Brain microvascular endothelial cell (primary cell): Measurements from ENCODE around the gene CARHSP1.

Experiments
- DNase-seq: peaks from one replicate; pipeline ENCODE4 v3.0.0-alpha.2; 2020
- H3K27ac ChIP-seq: fragments of 250-450 bp; sonication (Bioruptor Pico); 2 replicates; pipeline ENCODE4 v1.5.1; 2020; ENCODE audit warnings: mild to moderate bottlenecking, moderate library complexity
- H3K27me3 ChIP-seq: fragments of 250-450 bp; sonication (Bioruptor Pico); replicated peaks from 2 replicates; pipeline ENCODE4 v1.5.1; 2020; ENCODE audit warnings: mild to moderate bottlenecking
- H3K36me3 ChIP-seq: fragments of 250-450 bp; sonication (Bioruptor Pico); replicated peaks from 2 replicates; pipeline ENCODE4 v1.5.1; 2020; ENCODE audit warnings: mild to moderate bottlenecking
- H3K4me3 ChIP-seq: 2 replicates; pipeline ENCODE4 v1.5.1; 2011; ENCODE audit warnings: low read depth, mild to moderate bottlenecking, control low read depth, low read length, moderate library complexity
- in situ Hi-C: cut with HindIII; loops from 2 replicates; pipeline ENCODE4 v1.10.0; 2017; ENCODE audit warnings: low sequenced_read_pairs, low pct_ligation_motif_present
- TF ChIP-seq, protein P1 (sequence below): IDR thresholded peaks from 2 replicates; pipeline ENCODE4 v1.5.1; 2011; ENCODE audit warnings: low read depth, mild to moderate bottlenecking, moderate library complexity, low read length, control low read depth, inconsistent platforms; ENCODE audit errors: missing control alignments

The CARHSP1 gene

DNA sequence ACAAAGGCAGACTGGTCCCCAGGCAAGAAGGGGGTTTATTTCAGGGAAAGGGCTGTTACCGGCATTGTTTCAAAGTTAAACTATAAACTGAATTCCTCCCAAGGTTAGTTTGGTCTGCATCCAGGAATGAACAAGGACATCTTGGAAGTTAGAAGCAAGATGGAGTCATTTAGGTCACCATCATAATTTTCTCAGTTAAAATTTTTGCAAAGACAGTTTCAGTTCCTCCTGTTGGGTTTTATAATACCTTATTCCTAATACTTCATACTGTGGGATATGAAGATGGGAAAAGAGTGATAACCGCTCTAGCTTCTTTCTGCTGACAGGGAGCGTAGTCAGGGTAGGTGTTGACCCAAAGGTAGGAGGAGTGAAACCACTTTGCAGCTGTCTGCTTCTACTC lies 46.4 kb downstream of the CARHSP1 start:
- in situ Hi-C loops, result no loop called here
- TF ChIP-seq, protein P1, sequence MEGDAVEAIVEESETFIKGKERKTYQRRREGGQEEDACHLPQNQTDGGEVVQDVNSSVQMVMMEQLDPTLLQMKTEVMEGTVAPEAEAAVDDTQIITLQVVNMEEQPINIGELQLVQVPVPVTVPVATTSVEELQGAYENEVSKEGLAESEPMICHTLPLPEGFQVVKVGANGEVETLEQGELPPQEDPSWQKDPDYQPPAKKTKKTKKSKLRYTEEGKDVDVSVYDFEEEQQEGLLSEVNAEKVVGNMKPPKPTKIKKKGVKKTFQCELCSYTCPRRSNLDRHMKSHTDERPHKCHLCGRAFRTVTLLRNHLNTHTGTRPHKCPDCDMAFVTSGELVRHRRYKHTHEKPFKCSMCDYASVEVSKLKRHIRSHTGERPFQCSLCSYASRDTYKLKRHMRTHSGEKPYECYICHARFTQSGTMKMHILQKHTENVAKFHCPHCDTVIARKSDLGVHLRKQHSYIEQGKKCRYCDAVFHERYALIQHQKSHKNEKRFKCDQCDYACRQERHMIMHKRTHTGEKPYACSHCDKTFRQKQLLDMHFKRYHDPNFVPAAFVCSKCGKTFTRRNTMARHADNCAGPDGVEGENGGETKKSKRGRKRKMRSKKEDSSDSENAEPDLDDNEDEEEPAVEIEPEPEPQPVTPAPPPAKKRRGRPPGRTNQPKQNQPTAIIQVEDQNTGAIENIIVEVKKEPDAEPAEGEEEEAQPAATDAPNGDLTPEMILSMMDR, result no peak
- DNase-seq, result no peak
- Histone ChIP-seq H3K4me3 (no peak overlapping the region), H3K27me3 (no peaks in the 10 kb centered on the region), H3K36me3 (peaks cover 64% of the 10 kb centered on the region), H3K27ac (no peak overlapping the region)

DNA sequence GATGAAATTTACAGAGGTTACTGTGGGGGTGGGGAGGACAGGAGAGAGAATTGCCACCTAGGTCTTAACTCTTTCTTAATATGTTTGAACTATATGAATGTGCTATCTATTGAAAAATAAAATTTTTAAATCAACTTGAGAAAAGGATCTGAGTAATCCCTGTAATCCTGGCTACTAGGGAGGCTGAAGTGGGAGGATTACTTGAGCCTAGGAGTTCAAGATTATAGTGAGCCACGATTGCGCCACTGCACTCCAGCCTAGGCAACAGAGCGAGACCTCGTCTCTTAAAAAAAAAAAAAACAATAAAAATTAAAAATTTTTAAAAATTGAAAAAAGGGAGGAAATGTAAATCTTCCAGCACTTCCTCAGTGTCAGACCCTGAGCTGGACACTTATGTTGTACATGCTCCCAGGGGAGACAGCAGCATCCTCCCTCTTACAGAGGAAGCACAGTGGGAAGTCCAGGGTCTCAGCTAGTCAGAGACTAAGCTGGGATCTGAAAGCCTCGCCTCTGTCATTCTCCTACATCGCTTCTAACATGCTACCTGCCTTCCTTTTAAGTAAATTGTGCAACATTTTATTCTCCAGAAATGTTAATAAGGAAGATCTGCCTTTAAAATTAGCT lies 49.3 kb downstream of the CARHSP1 start:
- no peak overlapping the region for H3K4me3 ChIP-seq
- peaks cover 84% of the 10 kb centered on the region for H3K36me3 ChIP-seq
- TF ChIP-seq, protein P1, result no peak
- H3K27me3 ChIP-seq, result no peaks in the 10 kb centered on the region
- no peak for DNase-seq
- in situ Hi-C loops, result no loop called here
- H3K27ac ChIP-seq, result no peak overlapping the region

DNA sequence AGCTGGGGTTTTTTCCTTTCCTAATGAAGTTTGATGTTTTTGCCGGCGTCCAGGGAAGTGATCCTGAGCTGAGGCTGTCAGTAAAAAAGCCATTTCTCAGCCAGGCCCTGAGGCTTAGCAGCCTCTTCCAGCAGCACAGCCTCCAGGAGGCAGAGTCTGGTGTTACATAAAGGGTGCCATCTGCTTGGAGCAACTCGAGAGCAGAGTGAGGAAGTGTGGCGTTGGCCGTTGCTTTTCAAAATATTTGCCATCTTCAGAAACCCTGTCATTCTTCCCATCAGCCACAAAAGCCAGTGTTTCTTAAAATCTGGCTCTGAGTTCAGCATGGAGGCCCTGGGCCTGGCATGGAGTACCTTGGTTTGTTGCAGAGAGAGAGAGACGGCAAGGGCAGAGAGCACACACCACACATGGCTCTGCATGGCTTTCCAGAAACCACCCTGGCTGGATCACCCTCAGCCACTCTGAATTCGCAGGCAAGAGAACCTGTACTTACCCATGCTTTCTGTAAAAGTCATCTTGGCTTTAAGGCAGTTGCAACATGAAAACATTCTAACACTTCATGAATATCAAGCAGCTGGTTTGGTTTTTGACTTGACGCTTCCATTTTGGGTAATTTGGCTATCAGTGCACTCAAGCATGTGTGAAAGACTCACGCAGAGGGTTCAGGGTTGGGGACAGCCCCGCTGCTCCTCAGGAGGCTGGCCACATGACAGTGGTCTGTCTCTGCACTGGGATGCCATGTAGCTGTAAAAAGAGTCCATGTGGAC lies 50.1 kb downstream of the CARHSP1 start:
- no peak for DNase-seq
- peaks cover 86% of the 10 kb centered on the region for H3K36me3 ChIP-seq
- in situ Hi-C loops, result no loop called here
- H3K27me3 ChIP-seq, result no peaks in the 10 kb centered on the region
- TF ChIP-seq, protein P1, result no peak
- H3K4me3 ChIP-seq, result no peak overlapping the region
- no peak overlapping the region for H3K27ac ChIP-seq

- Histone ChIP-seq H3K27me3 (no peaks in the 10 kb centered on the region), H3K27ac (no peak overlapping the region), H3K4me3 (no peak overlapping the region), H3K36me3 (peaks cover 89% of the 10 kb centered on the region)
- no peak for DNase-seq
- TF ChIP-seq, protein P1, result no peak
- in situ Hi-C loops, result no loop called here
Observed at GRCh38 chr16:8816967-8817655, 51.7 kb downstream of the CARHSP1 start.

DNA sequence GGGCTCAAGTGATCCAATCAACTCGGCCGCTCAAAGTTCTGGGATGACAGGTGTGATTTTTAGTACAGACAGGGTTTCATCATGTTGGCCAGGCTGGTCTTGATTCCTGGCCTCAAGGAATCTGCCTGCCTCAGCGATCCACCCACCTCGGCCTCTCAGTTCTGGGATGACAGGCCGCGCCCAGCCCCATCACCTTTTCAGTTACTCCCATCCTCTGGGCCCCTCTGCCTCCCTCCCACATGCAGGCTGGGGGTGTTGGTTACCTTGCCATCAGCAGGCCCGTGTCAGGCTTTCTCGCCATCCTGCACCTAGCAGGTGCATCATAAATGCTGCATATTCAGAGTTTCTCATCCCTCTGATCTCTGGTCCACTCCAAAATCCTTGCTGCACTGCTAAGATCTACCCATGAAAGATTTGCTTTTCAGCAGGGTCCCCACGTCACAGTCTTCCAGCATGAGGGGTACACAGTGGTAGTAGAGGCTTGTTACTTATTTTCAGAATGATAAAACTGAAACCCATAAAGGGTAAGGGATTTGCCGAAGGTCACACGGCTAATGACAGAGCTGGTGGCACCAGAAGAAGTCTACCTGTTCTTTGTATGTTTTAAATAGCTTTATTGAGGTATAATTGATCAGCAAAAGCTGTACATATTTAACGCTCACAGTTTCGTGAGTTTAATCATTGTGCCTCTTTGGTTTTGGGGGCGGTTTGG lies 54.6 kb downstream of the CARHSP1 start:
- TF ChIP-seq, protein P1, result no peak
- Histone ChIP-seq H3K27ac (no peak overlapping the region), H3K27me3 (no peaks in the 10 kb centered on the region), H3K36me3 (peaks cover 91% of the 10 kb centered on the region), H3K4me3 (no peak overlapping the region)
- DNase-seq, result no peak
- in situ Hi-C loops, result no loop called here
